ENCODE measurements around the gene P4HA1.

P4HA1 gene

DNA sequence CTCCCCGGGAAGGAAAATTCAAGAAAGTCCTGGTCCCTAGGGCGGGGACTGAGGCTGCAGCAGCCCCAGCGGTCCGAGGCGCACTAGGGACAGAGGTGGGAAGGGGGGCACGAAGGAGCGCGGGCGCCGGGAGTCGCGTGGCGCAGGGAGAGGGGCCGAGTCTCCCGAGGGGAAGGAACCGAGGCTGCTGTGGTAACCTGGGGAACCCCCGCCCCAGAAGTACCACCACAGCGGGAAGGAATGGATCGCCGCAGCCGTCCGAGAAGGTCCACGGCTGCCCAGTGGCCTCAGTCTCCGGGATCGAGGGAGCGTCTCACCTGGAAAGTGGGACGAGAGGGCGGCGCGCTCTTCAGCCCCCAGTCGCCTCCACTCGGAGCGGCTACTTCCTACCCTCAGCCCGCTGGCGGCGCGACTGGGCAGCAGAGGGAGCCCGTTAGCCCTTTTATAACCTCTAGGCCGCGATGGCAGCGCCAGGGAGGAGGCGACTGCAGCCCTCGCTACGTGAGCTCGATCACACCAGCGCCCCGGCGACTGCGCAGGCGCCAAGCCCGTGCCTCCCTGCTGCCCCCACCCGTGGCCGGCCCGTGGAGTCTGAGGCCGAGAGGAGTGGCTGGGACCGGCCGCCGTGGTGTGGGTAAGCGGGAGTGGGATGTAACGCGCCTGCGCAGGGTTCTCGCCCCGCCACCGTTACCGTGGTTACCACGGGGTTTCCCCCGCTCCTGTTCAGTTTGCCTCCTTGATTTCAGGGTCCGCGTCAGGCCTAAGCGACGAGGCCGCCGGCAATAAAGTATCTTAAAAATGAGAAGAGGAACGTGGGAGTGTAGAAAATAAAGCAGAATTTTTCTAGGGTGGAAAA lies at the start of gene P4HA1:
Gene P4HA1 (minus strand): TSS at position 418 of the 856 bp plus-strand sequence. CDS start 21,983 bp downstream, outside the sequence.
- TF ChIP-seq, protein P1, sequence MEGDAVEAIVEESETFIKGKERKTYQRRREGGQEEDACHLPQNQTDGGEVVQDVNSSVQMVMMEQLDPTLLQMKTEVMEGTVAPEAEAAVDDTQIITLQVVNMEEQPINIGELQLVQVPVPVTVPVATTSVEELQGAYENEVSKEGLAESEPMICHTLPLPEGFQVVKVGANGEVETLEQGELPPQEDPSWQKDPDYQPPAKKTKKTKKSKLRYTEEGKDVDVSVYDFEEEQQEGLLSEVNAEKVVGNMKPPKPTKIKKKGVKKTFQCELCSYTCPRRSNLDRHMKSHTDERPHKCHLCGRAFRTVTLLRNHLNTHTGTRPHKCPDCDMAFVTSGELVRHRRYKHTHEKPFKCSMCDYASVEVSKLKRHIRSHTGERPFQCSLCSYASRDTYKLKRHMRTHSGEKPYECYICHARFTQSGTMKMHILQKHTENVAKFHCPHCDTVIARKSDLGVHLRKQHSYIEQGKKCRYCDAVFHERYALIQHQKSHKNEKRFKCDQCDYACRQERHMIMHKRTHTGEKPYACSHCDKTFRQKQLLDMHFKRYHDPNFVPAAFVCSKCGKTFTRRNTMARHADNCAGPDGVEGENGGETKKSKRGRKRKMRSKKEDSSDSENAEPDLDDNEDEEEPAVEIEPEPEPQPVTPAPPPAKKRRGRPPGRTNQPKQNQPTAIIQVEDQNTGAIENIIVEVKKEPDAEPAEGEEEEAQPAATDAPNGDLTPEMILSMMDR (IDR thresholded peaks at IDR 0.05; ENCODE audit: insufficient read depth, low read length, missing control alignments), result peak; percentile 72
- CTCF ChIA-PET, result interaction anchor here (0.6 to 4.5 kb wide), 15 partner anchors 9 to 72 kb away, joined by 3 to 27 read pairs (median 5); partner anchors contain the start of genes ECD, FAM149B1 and NUDT13
- DNase-seq (ENCODE audit: low read depth, low spot score), result peak; percentile 77
- POLR2A ChIA-PET, result interaction anchor here (0.6 to 3.2 kb wide), 23 partner anchors 9 to 471 kb away, joined by 3 to 33 read pairs (median 3); partner anchors contain the start of genes DNAJC9, MICU1 and NUDT13
- peak within 1 kb of the TSS; percentile 98 for H3K4me3 ChIP-seq (ENCODE audit: low read depth, low read length)

DNA sequence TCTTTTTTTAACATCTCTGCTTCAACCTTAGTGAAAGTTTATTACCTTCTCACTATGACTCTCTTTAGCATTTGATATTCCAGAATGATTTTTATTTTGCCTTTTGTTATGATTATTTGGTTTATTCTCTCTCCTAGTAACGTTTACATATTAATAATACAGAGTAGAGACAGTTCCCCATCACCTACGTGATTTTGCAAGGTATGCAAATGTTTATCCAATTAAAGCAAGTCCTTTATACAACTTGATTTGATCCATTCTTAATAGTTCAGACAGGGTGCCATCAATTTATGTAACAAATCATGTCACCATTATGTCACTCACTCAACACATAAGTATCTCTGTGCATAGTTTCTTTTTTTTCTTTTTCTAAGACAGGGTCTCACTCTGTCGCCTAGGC lies 44.9 kb upstream of the P4HA1 start:
- TF ChIP-seq, protein P1 (IDR thresholded peaks at IDR 0.05; ENCODE audit: insufficient read depth, low read length, missing control alignments), result no peak
- CTCF ChIA-PET, result interaction anchor here (1.2 to 1.9 kb wide), 2 partner anchors 16 to 17 kb away, joined by 3 to 9 read pairs; no protein-coding TSS in a partner anchor
- DNase-seq (ENCODE audit: low read depth, low spot score), result no peak
- POLR2A ChIA-PET, result no interaction called here
- H3K4me3 ChIP-seq (ENCODE audit: low read depth, low read length), result no peak overlapping the region

DNA sequence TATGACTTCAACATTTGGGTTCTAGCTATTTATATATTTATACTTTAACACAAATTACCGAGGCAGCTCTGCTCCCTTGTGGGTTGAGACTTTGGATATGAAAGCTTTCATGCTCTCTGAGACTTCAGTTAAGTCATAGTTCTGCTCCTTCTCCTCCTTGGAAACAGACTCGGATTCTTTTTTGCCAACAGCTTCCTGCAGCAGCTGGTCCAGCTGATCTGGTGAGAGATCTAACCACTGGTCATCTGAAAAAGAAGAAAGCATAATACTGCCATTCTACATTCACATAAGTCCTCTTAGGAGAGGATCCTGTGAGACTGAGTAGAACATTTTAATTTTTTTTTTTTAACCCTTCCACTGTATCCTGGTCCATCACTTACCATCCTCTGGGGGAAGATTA lies 42.6 kb upstream of the P4HA1 start:
- no peak overlapping the region for H3K4me3 ChIP-seq (ENCODE audit: low read depth, low read length)
- ChIA-PET POLR2A (no interaction called here), CTCF (interaction anchor here (0.6 to 3.1 kb wide), 2 partner anchors 20 to 176 kb away, joined by 4 to 19 read pairs; no protein-coding TSS in a partner anchor)
- no peak for DNase-seq (ENCODE audit: low read depth, low spot score)
- TF ChIP-seq, protein P1 (IDR thresholded peaks at IDR 0.05; ENCODE audit: insufficient read depth, low read length, missing control alignments), result no peak

DNA sequence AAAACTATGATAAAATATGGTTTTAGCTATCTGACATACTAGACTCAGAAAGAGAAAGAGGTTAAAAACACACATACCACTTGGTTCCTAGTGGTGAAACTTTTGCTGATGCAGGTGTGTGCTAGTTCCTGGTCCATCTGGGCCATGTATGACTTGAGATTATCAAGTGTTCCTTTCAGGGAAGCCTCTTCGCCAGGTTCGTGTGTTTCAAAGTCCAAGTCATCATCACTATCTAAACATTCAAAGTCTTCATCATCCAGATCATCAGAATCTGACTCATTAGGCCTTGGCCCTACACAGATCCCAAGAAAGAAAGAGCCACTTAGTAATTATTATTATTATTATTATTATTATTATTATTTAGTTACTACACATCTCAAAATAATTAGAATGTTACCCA lies 40.0 kb upstream of the P4HA1 start:
- no peak for DNase-seq (ENCODE audit: low read depth, low spot score)
- no peak overlapping the region for H3K4me3 ChIP-seq (ENCODE audit: low read depth, low read length)
- TF ChIP-seq, protein P1 (IDR thresholded peaks at IDR 0.05; ENCODE audit: insufficient read depth, low read length, missing control alignments), result no peak
- ChIA-PET POLR2A (interaction anchor here (1.5 kb wide), 1 partner anchor 41 kb away, joined by 4 read pairs; the partner anchor contains the start of gene P4HA1), CTCF (interaction anchor here (6.3 kb wide), 1 partner anchor 23 kb away, joined by 48 read pairs; no protein-coding TSS in a partner anchor)

DNA sequence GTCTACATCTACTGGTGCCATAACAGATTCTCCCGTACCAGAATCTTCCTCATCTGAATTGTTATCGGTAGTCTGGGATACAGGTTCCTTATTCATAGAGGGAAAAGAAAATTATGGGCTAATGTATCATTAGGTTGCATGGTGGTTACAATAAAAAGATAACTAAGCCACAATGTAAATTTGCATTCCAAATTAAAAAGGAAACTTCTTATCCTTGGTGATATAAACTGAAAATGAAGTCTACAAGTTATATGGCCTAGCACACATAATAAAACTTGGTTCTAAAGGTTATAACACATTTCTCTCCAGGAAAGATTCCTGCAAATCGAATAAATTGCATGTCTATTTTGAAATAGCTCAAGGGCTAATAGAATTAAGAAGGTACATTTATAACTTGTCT lies 38.1 kb upstream of the P4HA1 start:
- no peak overlapping the region for H3K4me3 ChIP-seq (ENCODE audit: low read depth, low read length)
- TF ChIP-seq, protein P1 (IDR thresholded peaks at IDR 0.05; ENCODE audit: insufficient read depth, low read length, missing control alignments), result no peak
- ChIA-PET POLR2A (no interaction called here), CTCF (interaction anchor here (1.9 to 6.3 kb wide), 2 partner anchors 10 to 25 kb away, joined by 4 to 48 read pairs; no protein-coding TSS in a partner anchor)
- no peak for DNase-seq (ENCODE audit: low read depth, low spot score)
